GM12874 (cell line): Measurements from ENCODE around the gene CUL3.

ENCODE experiments used
- TF ChIP-seq, protein P1 (sequence below): IDR thresholded peaks from 2 replicates; pipeline ENCODE4 v1.5.1; 2011; ENCODE audit warnings: low read depth, mild to moderate bottlenecking, control low read depth, low read length, moderate library complexity; ENCODE audit not compliant: insufficient read depth

Gene CUL3

DNA sequence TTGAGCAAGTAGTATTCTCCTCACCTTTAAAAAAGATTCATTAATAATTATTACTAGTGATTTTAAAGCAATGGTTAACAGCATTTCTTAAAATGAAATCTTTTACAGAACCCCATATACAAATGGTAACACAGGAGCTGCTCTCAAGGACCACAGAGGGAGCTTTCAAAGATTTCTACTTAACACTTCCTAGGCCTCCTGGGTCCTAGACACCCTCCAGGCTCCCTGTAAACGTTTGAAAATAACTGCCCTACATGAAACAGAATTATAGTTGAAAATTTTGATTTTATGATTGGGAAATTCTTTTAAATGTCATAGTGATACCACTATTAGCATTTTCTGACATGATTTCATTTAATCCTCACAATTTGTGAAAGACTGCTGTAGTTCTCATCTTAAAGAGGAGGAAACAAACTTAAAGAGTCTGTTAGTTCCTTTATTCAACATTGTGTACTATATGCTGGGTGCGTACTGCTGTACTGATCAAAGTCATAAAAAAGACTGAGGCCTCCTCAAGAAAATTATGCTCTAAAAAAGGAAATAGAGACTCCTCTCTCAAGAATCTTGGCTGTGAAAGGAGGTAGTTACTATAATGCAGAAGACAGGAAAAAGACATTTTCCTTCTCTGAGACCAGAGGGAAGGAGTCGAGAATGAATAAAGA, 10.6 kb downstream of the CUL3 start:
- TF ChIP-seq, protein P1, sequence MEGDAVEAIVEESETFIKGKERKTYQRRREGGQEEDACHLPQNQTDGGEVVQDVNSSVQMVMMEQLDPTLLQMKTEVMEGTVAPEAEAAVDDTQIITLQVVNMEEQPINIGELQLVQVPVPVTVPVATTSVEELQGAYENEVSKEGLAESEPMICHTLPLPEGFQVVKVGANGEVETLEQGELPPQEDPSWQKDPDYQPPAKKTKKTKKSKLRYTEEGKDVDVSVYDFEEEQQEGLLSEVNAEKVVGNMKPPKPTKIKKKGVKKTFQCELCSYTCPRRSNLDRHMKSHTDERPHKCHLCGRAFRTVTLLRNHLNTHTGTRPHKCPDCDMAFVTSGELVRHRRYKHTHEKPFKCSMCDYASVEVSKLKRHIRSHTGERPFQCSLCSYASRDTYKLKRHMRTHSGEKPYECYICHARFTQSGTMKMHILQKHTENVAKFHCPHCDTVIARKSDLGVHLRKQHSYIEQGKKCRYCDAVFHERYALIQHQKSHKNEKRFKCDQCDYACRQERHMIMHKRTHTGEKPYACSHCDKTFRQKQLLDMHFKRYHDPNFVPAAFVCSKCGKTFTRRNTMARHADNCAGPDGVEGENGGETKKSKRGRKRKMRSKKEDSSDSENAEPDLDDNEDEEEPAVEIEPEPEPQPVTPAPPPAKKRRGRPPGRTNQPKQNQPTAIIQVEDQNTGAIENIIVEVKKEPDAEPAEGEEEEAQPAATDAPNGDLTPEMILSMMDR = no peak

DNA sequence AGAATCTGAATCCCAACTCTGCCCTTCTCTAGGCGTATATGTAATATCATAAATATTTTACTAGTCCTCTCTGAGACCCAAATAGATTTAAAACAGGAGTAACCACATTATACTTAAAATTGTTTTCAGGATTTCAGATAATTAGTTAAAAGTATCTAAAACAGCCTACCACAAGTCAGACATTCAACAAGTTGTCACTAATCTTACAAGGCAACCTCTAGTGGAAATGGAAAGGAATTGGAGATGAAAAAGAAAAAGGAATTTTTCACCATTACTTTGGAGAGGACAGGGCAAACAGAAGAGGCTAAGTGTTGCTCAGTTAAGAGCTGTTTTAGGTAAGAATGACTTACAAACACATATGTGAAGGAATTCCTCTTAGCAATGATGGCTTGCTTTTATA, 11.4 kb downstream of the CUL3 start:
- TF ChIP-seq, protein P1 = no peak

DNA sequence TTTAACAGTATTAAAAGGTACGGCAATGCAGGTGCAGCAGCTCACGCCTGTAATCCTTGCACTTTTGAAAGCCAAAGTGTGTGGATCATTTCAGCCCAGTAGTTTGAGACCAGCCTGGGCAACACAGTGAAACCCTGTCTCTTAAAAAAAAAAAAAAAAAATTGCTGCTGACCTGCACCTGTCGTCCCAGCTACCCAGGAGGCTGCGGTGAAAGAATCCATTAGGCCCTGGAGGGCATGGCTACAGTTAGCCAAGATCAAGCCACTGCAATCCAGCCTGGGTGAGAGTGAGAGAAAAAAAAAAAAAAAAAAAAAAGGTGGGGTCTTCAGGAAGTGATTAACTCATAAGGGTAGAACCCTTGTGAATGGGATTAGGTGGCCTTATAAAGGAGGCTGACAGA, 12.8 kb downstream of the CUL3 start:
- TF ChIP-seq, protein P1 = no peak

DNA sequence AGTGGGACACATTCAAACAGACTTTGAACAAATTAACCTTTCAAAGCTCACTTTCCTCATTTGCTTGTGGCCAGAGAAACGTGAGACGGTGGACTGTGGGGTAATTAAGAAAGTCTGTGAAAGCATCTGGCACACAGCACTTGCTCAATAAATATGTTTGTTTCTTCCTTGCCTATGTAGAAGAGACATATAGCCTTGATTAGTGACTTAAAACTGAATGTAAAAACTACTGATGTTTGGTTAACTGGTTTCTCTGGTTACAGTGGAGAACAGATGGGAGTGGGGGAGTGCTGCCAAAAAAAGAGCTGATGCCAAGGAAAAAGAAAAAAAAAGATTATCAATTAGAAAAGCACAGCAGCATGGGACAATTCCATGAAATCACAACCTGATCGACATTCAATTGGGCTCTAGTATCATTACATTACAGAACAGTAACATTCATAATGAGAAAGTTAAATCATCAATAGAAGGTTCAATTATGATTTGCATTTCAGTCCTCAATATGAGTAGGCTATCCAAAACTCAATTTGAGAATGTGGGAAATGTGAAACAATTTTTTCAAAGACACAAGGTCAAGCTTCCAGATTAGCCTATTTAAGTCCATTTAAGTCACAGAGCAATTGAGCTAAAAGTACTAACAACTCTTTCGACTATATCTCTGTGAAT, 14.7 kb downstream of the CUL3 start:
- TF ChIP-seq, protein P1 = no peak

DNA sequence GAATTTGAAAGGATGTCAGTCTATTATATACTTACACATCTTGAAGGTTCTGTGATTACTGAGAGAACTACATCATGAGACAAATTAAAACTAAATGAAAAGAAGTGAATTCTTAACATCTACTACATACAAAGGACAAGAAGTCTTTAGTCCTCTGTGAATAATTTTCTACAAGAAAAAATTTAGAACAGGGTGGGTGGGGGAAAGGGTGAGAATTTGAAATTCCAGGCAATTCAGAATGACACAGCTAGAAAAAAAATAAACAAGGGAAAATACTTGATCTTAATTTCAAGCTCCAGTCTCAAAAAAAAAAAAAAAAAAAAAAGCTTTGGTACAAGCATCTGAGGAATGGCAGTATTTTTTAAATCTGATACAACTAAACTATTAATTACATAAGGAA, 15.5 kb downstream of the CUL3 start:
- TF ChIP-seq, protein P1 = no peak

DNA sequence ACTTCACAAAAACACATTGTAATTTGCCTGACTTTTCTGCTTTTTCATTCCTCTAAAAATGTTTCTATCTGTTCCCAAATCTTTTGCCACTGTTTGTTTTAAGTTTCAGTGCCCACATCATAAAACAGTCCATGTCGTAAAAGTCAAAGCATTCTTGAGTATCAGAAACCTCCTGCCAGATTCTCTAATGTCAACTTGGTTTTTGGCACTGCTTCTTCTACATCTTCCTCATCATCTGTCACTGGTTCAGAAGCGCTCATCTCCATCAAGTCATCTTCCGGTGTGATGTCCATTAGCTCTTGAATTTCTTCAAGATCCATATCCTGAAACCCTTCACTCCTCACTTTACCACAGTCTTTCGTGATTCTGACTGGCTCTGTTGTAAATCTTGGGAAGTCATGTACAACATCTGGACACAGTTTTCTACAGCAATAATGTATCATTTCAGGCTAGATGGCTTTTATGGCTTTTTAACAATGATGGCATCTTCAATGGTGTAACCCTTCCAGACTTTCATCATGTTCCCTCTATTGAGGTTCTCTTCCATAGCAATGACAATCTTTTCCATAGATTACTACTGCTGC, 19.6 kb downstream of the CUL3 start:
- TF ChIP-seq, protein P1 = no peak

DNA sequence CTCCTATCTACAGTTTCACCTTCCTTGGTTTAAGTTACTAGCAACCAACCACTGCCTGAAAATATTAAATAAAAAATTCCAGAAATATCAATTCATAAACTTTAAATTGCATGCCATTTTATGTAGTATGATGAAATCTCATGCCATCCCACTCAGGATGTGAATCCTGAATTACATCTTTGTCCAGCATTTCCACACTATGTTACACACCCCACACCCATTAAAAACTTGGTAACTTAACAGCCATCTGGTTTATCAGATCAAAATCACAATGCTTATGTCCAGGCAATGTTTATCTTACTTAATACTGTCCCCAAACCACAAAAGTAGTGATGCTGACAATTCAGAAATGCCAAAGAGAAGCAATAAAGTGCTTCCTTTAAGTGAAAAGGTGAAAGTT, 21.6 kb downstream of the CUL3 start:
- TF ChIP-seq, protein P1 = no peak
